Measurements from ENCODE around the gene IGF2BP2. TPM values are rescaled to one million over a fixed set of nuclear protein-coding genes. Genes with fewer than 3 reads are reported as not detected.

Gene IGF2BP2
- total and polyA plus RNA-seq, 2 of the 4 experiments (the other 2 are of a cell fraction): 23.4 to 88.2 TPM

GRCh38 chr3:185696039-185696438 lies 128.8 kb downstream of the IGF2BP2 start:
- CTCF ChIA-PET: interaction anchor here (0.9 kb wide), 1 partner anchor 19 kb away, joined by 5 read pairs; no protein-coding TSS in a partner anchor
- BruUV-seq (replicated peaks): no TSS peak
- H3K9ac ChIP-seq (ENCODE audit: low read depth, low read length): no peak overlapping the region
- H3K23ac ChIP-seq (ENCODE audit: low read depth, low read length): 0 out of 2 replicates have a peak overlapping the region, but pooled peaks have one; percentile 31
- POLR2A ChIA-PET (ENCODE audit: unreplicated experiment): no interaction called here
- no peak for TF ChIP-seq MAZ (IDR thresholded peaks at IDR 0.05; ENCODE audit: borderline replicate concordance, low read depth, low read length)
- TF ChIP-seq USF2 (IDR thresholded peaks at IDR 0.05; ENCODE audit: low read depth, low read length): no peak
- no peak for TF ChIP-seq RAD21 (IDR thresholded peaks at IDR 0.05; ENCODE audit: low read length)
- TF ChIP-seq RCOR1 (IDR thresholded peaks at IDR 0.05; ENCODE audit: insufficient replicate concordance, low read length): no peak
- TF ChIP-seq CEBPB (IDR thresholded peaks at IDR 0.05; ENCODE audit: low read depth, low read length): no peak
- no peak for TF ChIP-seq MAFK (IDR thresholded peaks at IDR 0.05; ENCODE audit: low read depth, low read length)
- no peak for TF ChIP-seq CTCF (conservative IDR thresholded peaks at IDR 0.05; ENCODE audit: low read depth, low read length)
- TF ChIP-seq POLR2A (IDR thresholded peaks at IDR 0.05; ENCODE audit: low read depth, low read length): no peak
- no peak overlapping the region for H2BK5ac ChIP-seq (ENCODE audit: low read depth, low read length, poor library complexity, severe bottlenecking)
- no peak overlapping the region for H3K56ac ChIP-seq (ENCODE audit: extremely low read depth, insufficient read depth, low read length)
- no peak overlapping the region for H4K91ac ChIP-seq (ENCODE audit: insufficient read depth, low read depth, low read length)
- no peak overlapping the region for H2AK9ac ChIP-seq (replicated peaks; ENCODE audit: low read depth, low read length, poor library complexity)
- no peak overlapping the region for H3K4ac ChIP-seq (ENCODE audit: low read depth, low read length)
- no peak overlapping the region for H4K8ac ChIP-seq (ENCODE audit: low read depth in 2 of 2, low read length in 2 of 2)
- H3K36me3 ChIP-seq (ENCODE audit: control insufficient read depth, insufficient read depth, low read length): peaks cover 12% of the 10 kb centered on the region
- H2BK120ac ChIP-seq (ENCODE audit: low read depth, low read length): no peak overlapping the region
- no peaks in the 10 kb centered on the region for H3K9me3 ChIP-seq (ENCODE audit: control insufficient read depth, insufficient read depth, low read length)
- DNase-seq (no peak), ATAC-seq (ENCODE audit: low read depth) (no peak)
- H3K4me3 ChIP-seq (ENCODE audit: insufficient read depth, low read depth, low read length): no peak overlapping the region
- dilution Hi-C loops (cut with HindIII; ENCODE audit: low sequenced_read_pairs, unreplicated experiment) (no loop called here), in situ Hi-C loops (cut with MboI; ENCODE audit: low sequenced_read_pairs) (no loop called here), intact Hi-C loops (cut with micrococcal nuclease) (no loop called here)
- no peak overlapping the region for H3K4me2 ChIP-seq (ENCODE audit: low read depth, low read length)
- no peak overlapping the region for H2AK5ac ChIP-seq (ENCODE audit: low read depth, low read length)
- no peak overlapping the region for H4K5ac ChIP-seq (ENCODE audit: low read depth, low read length)
- H3K27me3 ChIP-seq (ENCODE audit: control insufficient read depth, insufficient read depth, low read length): no peaks in the 10 kb centered on the region
- peaks cover 42 to 67% of the 10 kb centered on the region in 2 experiments for H3K79me1 ChIP-seq (ENCODE audit: low read depth in 1 of 2, low read length in 2 of 2)
- no peak overlapping the region for H3K14ac ChIP-seq (replicated peaks; ENCODE audit: low read depth, low read length)
- H3K9me1 ChIP-seq (ENCODE audit: insufficient read depth, low read length): peaks cover 4% of the 10 kb centered on the region
- 85% methylated on average over 2 of the region's 6 CpGs; no CpG with 5 or more reads in 1 of the 2 experiments for WGBS, 2 experiments (ENCODE audit: extremely low coverage in 2 of 2, insufficient read length in 1 of 2)
- H2AFZ ChIP-seq (replicated peaks; ENCODE audit: low read length, poor library complexity): no peak overlapping the region
- H4K20me1 ChIP-seq (ENCODE audit: insufficient read depth, low read length): peaks cover 48% of the 10 kb centered on the region
- no peak overlapping the region for H2BK20ac ChIP-seq (ENCODE audit: low read depth, low read length)
- no peak overlapping the region for H3K18ac ChIP-seq (ENCODE audit: low read depth, low read length)
- H3K27ac ChIP-seq (ENCODE audit: insufficient read depth, low read length): no peak overlapping the region
- no peak overlapping the region for H2BK15ac ChIP-seq (ENCODE audit: low read depth, low read length)
- H3K4me1 ChIP-seq (ENCODE audit: control insufficient read depth, insufficient read depth, low read length): peaks cover 3% of the 10 kb centered on the region
